Uterus (tissue), 2 donors: ENCODE measurements around the gene ANKRD2.

Source experiments
- CTCF ChIP-seq, 4 experiments: fragments of 200-600 bp in 2 of 4; fragments of 450-650 bp in 2 of 4; sonication (generic) in 2 of 4; IDR thresholded peaks; one replicate each; pipeline ENCODE4 v1.5.1; 2016 to 2019; ENCODE audit warnings: antibody characterized with exemption in 4 of 4, mild to moderate bottlenecking in 2 of 4, moderate library complexity in 1 of 4
- POLR2A ChIP-seq, 2 donors: fragments of 450-650 bp; IDR thresholded peaks; one replicate each; pipeline ENCODE4 v1.6.1; 2016; ENCODE audit warnings: antibody characterized with exemption in 2 of 2, mild to moderate bottlenecking in 1 of 2, moderate library complexity in 1 of 2

DNA sequence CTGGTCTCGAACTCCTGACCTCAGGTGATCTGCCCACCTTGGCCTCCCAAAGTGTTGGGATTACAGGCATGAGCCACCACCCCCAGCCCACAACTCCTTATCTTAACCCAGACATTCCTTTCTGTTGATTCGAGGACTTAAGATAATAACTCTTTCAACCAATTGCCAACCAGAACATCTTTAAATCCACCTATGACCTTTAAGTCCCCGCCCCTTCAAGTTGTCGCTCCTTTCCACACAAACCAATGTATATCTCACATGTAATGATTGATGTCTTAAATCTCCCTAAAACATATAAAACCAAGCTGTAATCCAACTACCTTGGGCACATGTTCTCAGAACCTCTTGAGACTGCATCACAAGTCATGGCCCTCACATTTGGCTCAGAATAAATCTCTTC is 7.8 kb upstream of the ANKRD2 start:
- no peak for TF ChIP-seq POLR2A (IDR thresholded peaks at IDR 0.05)
- TF ChIP-seq CTCF (IDR thresholded peaks at IDR 0.05): no peak
